HepG2 (cell line): ENCODE data around the gene TTC39C. TPM values are rescaled to one million over a fixed set of nuclear protein-coding genes. Genes with fewer than 3 reads are reported as not detected.

Source experiments
- ATAC-seq: fragments of 200-7000 bp; cut with Tn5 transposase; 3 replicates; pipeline ENCODE4 v1.9.1; 2020; ENCODE audit warnings: mild to moderate bottlenecking, moderate library complexity
- BruUV-seq: library from RNA; stranded (reverse); fragments of 400-500 nt; replicated peaks from 2 replicates; lab custom pipeline; 2021; lab: Mats Ljungman, UMichigan
- CTCF ChIA-PET: fragments of 300-600 bp; formaldehyde crosslinking; extraction: SDS; loops from one replicate; lab custom pipeline; 2021; ENCODE audit warnings: low total read pairs, inconsistent platforms, low intra/inter-chr PET ratio; lab: Yijun Ruan, JAX
- POLR2A ChIA-PET: fragments of 350-600 bp; sonication (Branson Sonifier 250); formaldehyde crosslinking; loops from one replicate; lab custom pipeline; 2020; ENCODE audit warnings: antibody characterized with exemption, inconsistent platforms; lab: Yijun Ruan, JAX
- DNase-seq: peaks from one replicate; pipeline ENCODE4 v3.0.0-alpha.2; 2015; ENCODE audit warnings: low spot score
- FAIRE-seq: peaks from 3 replicates; lab custom pipeline; 2011; peaks lifted over from hg19 to GRCh38; lab: Jason Lieb, UNC
- H2AFZ ChIP-seq: one replicate; pipeline ENCODE4 v1.6.1; 2011; ENCODE audit warnings: low read length, inconsistent platforms
- H3K27ac ChIP-seq: fragments of 300-600 bp; 3 replicates; pipeline ENCODE4 v1.8.0; 2011; ENCODE audit warnings: mixed run types, mild to moderate bottlenecking, mixed read lengths, low read length, inconsistent platforms; ENCODE audit not compliant: insufficient read depth; ENCODE audit errors: extremely low read length
- H3K27me3 ChIP-seq, 2 experiments: fragments of 200-600 bp in 1 of 2; 2 replicates in 1 of 2; 3 replicates in 1 of 2; pipeline versions ENCODE4 v1.6.0 to v1.8.0; 2011; ENCODE audit warnings: low read length in 2 of 2, mild to moderate bottlenecking in 2 of 2, moderate library complexity in 2 of 2, inconsistent platforms in 1 of 2; ENCODE audit not compliant: insufficient read depth in 2 of 2, control insufficient read depth in 1 of 2
- H3K36me3 ChIP-seq, 2 experiments: fragments of 200-600 bp in 1 of 2; replicated peaks in 1 of 2; 2 replicates in 1 of 2; 3 replicates in 1 of 2; pipeline versions ENCODE4 v1.5.1 to v1.8.0; 2011; ENCODE audit warnings: low read length in 2 of 2, inconsistent platforms in 1 of 2; ENCODE audit not compliant: insufficient read depth in 2 of 2, control insufficient read depth in 1 of 2
- H3K4me1 ChIP-seq: 2 replicates; pipeline ENCODE4 v1.5.1; 2012; ENCODE audit warnings: low read length, inconsistent platforms; ENCODE audit not compliant: insufficient read depth
- H3K4me2 ChIP-seq: 2 replicates; pipeline ENCODE4 v1.6.0; 2011; ENCODE audit warnings: low read depth, low read length, inconsistent platforms
- H3K4me3 ChIP-seq, 3 experiments: fragments of 200-600 bp in 1 of 3; sonication (generic), shearing (Covaris generic) in 1 of 3; replicated peaks in 1 of 3; 2 replicates each; pipeline ENCODE4 v1.5.1; 2011 to 2016; ENCODE audit warnings: low read length in 3 of 3, inconsistent platforms in 2 of 3, low read depth in 2 of 3, mild to moderate bottlenecking in 2 of 3, control low read depth in 1 of 3, mixed read lengths in 1 of 3; ENCODE audit not compliant: insufficient read depth in 1 of 3
- H3K79me2 ChIP-seq: one replicate; pipeline ENCODE4 v1.6.1; 2011; ENCODE audit warnings: low read length, inconsistent platforms; ENCODE audit not compliant: insufficient read depth
- H3K9ac ChIP-seq: 2 replicates; pipeline ENCODE4 v1.6.0; 2011; ENCODE audit warnings: mild to moderate bottlenecking, low read depth, low read length, inconsistent platforms; ENCODE audit not compliant: insufficient read depth
- H3K9me3 ChIP-seq: 2 replicates; pipeline ENCODE4 v1.5.1; 2012; ENCODE audit warnings: mild to moderate bottlenecking, low read length
- H4K20me1 ChIP-seq: 2 replicates; pipeline ENCODE4 v1.6.0; 2011; ENCODE audit warnings: inconsistent platforms, mild to moderate bottlenecking, low read length, moderate library complexity; ENCODE audit not compliant: insufficient read depth
- ADNP ChIP-seq: sonication (generic); formaldehyde crosslinking; IDR thresholded peaks from 2 replicates; pipeline ENCODE4 v1.4.0; 2020; ENCODE audit warnings: missing genetic modification reagents
- DMAP1 ChIP-seq: IDR thresholded peaks from 2 replicates; pipeline ENCODE4 v1.6.1; 2016
- GPBP1L1 ChIP-seq: sonication (generic); formaldehyde crosslinking; IDR thresholded peaks from 2 replicates; pipeline ENCODE4 v1.5.0; 2020; ENCODE audit warnings: mild to moderate bottlenecking, missing genetic modification reagents
- HNF4G ChIP-seq, 2 experiments: sonication (generic) in 1 of 2; formaldehyde crosslinking in 1 of 2; IDR thresholded peaks; 2 replicates each; pipeline versions ENCODE4 v1.4.0 to v1.6.1; 2011 to 2020; ENCODE audit warnings: borderline replicate concordance in 2 of 2, low read depth in 2 of 2, mild to moderate bottlenecking in 2 of 2, low read length in 1 of 2, missing genetic modification reagents in 1 of 2, moderate library complexity in 1 of 2
- IKZF4 ChIP-seq: sonication (generic); formaldehyde crosslinking; IDR thresholded peaks from 2 replicates; pipeline ENCODE4 v1.5.1; 2020; ENCODE audit warnings: borderline replicate concordance, mild to moderate bottlenecking, low read depth, missing genetic modification reagents; ENCODE audit errors: not compliant biosample characterization
- NR2C2 ChIP-seq: sonication (generic); formaldehyde crosslinking; IDR thresholded peaks from 2 replicates; pipeline ENCODE4 v1.4.0; 2020; ENCODE audit warnings: missing genetic modification reagents, mild to moderate bottlenecking, moderate library complexity, borderline replicate concordance
- PAX8 ChIP-seq: sonication (generic); formaldehyde crosslinking; IDR thresholded peaks from 2 replicates; pipeline ENCODE4 v1.8.0; 2022; ENCODE audit warnings: mild to moderate bottlenecking, missing genetic modification reagents, borderline replicate concordance
- SYNCRIP ChIP-seq: fragments of 200-400 bp; formaldehyde crosslinking; IDR thresholded peaks from 2 replicates; pipeline ENCODE4 v1.6.1; 2018; ENCODE audit warnings: mild to moderate bottlenecking, low read depth, low read length; ENCODE audit not compliant: insufficient read depth
- ZFP36 ChIP-seq: fragments of 150-350 bp; IDR thresholded peaks from 2 replicates; pipeline ENCODE4 v1.6.1; 2018; ENCODE audit warnings: borderline replicate concordance, low read length, low read depth; ENCODE audit not compliant: partially characterized antibody
- ZNF546 ChIP-seq: sonication (generic); formaldehyde crosslinking; conservative IDR thresholded peaks from 2 replicates; pipeline ENCODE4 v1.8.1; 2023; ENCODE audit warnings: mild to moderate bottlenecking, missing genetic modification reagents
- ZNF703 ChIP-seq: sonication (generic); formaldehyde crosslinking; IDR thresholded peaks from 2 replicates; pipeline ENCODE4 v1.5.1; 2020; ENCODE audit warnings: missing genetic modification reagents, mild to moderate bottlenecking, moderate library complexity, borderline replicate concordance
- ZNF720 ChIP-seq: sonication (generic); formaldehyde crosslinking; IDR thresholded peaks from 2 replicates; pipeline ENCODE4 v1.4.0; 2020; ENCODE audit warnings: missing genetic modification reagents
- WGBS: methylation state at CpG from one replicate; pipeline ENCODE4 v1.1.6; 2017; ENCODE audit warnings: low lambda C conversion rate; 5-methylcytosine and 5-hydroxymethylcytosine counted together
- in situ Hi-C: cut with HindIII; loops from 2 replicates; pipeline ENCODE4 v1.10.0; 2017; ENCODE audit warnings: low pct_unique_long_range_greater_than_20kb; ENCODE audit not compliant: extremely low pct_ligation_motif_present
- intact Hi-C: fragments of 100-400 bp; cut with micrococcal nuclease; formaldehyde crosslinking; loops from one replicate; pipeline ENCODE4 v1.10.0; 2022; ENCODE audit not compliant: unreplicated experiment
- polyA plus RNA-seq, 8 experiments: library from polyadenylated mRNA; depleted of rRNA in 3 of 8; stranded (reverse) in 7 of 8; unstranded in 1 of 8; fragments of >200 nt; fragmentation: Illumina TruSeq in 4 of 8; extraction: Trizol in 4 of 8; gene quantifications; 2 replicates each; pipeline versions ENCODE4 v1.2.1 to v1.2.3, GENCODE V29; 2011 to 2016; ENCODE audit warnings: low read depth in 4 of 8, missing spikeins in 1 of 8, mixed read lengths in 1 of 8; ENCODE audit not compliant: insufficient read depth in 1 of 8
- total RNA-seq, 5 experiments: library from RNA; depleted of rRNA; stranded (reverse); fragments of >200 nt; fragmentation: Illumina TruSeq; extraction: Trizol; gene quantifications; 2 replicates each; pipeline ENCODE4 v1.2.3, GENCODE V29; 2016; ENCODE audit warnings: low read depth in 1 of 5
- TF ChIP-seq, protein P1 (sequence below): sonication (generic); formaldehyde crosslinking; IDR thresholded peaks from 2 replicates; pipeline ENCODE4 v1.5.0; 2020; ENCODE audit warnings: missing genetic modification reagents
- TF ChIP-seq, protein P2 (sequence below): sonication (generic); formaldehyde crosslinking; IDR thresholded peaks from 2 replicates; pipeline ENCODE4 v1.4.0; 2020; ENCODE audit warnings: mild to moderate bottlenecking, missing genetic modification reagents
- TF ChIP-seq, protein P3 (sequence below): sonication (generic); formaldehyde crosslinking; IDR thresholded peaks from 2 replicates; pipeline ENCODE4 v1.8.1; 2023; ENCODE audit warnings: mild to moderate bottlenecking, inconsistent platforms, moderate library complexity, missing genetic modification reagents, borderline replicate concordance
- TF ChIP-seq, protein P4 (sequence below): IDR thresholded peaks from 2 replicates; pipeline ENCODE4 v1.6.1; 2016

TTC39C gene
- total and polyA plus RNA-seq, 2 of the 13 experiments (the other 11 are each of a cell fraction or from before 2014, with no cell fraction given): 19.1 to 25.9 TPM

- peak overlapping the region; percentile 55 for H3K27ac ChIP-seq
- no TSS peak for BruUV-seq
- DNase-seq (peak; percentile 65), FAIRE-seq (peak; percentile 15), ATAC-seq (peak; percentile 92)
- 75% methylated on average over 5 of the region's 5 CpGs for WGBS
- no peaks in the 10 kb centered on the region for H4K20me1 ChIP-seq
- no peaks in the 10 kb centered on the region for H3K36me3 ChIP-seq
- ChIA-PET CTCF (no interaction called here), POLR2A (no interaction called here)
- peak overlapping the region; percentile 33 for H3K4me2 ChIP-seq
- H3K9ac ChIP-seq: no peak overlapping the region
- in situ Hi-C loops (no loop called here), intact Hi-C loops (loop anchor here (5.0 kb wide), 1 partner anchor 43 kb away; no protein-coding TSS in a partner anchor)
- H3K79me2 ChIP-seq: peaks cover 3% of the 10 kb centered on the region
- H3K4me3 ChIP-seq: no peak overlapping the region
- H2AFZ ChIP-seq: no peak overlapping the region
- H3K4me1 ChIP-seq: peaks cover 16% of the 10 kb centered on the region
- no peaks in the 10 kb centered on the region for H3K27me3 ChIP-seq
- H3K9me3 ChIP-seq: no peaks in the 10 kb centered on the region
- TF ChIP-seq, protein P1, sequence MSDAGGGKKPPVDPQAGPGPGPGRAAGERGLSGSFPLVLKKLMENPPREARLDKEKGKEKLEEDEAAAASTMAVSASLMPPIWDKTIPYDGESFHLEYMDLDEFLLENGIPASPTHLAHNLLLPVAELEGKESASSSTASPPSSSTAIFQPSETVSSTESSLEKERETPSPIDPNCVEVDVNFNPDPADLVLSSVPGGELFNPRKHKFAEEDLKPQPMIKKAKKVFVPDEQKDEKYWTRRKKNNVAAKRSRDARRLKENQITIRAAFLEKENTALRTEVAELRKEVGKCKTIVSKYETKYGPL (CRISPR knock-in tag): no peak
- TF ChIP-seq DMAP1 (no peak), ZNF703 (CRISPR knock-in tag) (no peak), GPBP1L1 (CRISPR knock-in tag) (no peak), HNF4G (IDR thresholded peaks at IDR 0.05; ENCODE audit: borderline replicate concordance, low read depth, low read length) (no peak; the same call in 1 of the 2 replicates), HNF4G (CRISPR knock-in tag; IDR thresholded peaks at IDR 0.05; ENCODE audit: borderline replicate concordance, low read depth) (no peak), ZFP36 (no peak), ZNF720 (CRISPR knock-in tag) (no peak), IKZF4 (no peak), NR2C2 (no peak), ADNP (CRISPR knock-in tag) (no peak), PAX8 (CRISPR knock-in tag) (no peak), ZNF546 (CRISPR knock-in tag) (no peak), SYNCRIP (no peak)
- TF ChIP-seq, protein P2, sequence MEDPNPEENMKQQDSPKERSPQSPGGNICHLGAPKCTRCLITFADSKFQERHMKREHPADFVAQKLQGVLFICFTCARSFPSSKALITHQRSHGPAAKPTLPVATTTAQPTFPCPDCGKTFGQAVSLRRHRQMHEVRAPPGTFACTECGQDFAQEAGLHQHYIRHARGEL: no peak
- TF ChIP-seq, protein P3, sequence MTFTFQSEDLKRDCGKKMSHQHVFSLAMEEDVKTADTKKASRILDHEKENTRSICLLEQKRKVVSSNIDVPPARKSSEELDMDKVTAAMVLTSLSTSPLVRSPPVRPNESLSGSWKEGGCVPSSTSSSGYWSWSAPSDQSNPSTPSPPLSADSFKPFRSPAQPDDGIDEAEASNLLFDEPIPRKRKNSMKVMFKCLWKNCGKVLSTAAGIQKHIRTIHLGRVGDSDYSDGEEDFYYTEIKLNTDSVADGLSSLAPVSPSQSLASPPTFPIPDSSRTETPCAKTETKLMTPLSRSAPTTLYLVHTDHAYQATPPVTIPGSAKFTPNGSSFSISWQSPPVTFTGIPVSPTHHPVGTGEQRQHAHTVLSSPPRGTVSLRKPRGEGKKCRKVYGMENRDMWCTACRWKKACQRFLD: no peak
- TF ChIP-seq, protein P4, sequence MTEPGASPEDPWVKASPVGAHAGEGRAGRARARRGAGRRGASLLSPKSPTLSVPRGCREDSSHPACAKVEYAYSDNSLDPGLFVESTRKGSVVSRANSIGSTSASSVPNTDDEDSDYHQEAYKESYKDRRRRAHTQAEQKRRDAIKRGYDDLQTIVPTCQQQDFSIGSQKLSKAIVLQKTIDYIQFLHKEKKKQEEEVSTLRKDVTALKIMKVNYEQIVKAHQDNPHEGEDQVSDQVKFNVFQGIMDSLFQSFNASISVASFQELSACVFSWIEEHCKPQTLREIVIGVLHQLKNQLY (CRISPR knock-in tag): no peak
These were observed 19.3 kb downstream of the TTC39C start for GRCh38 chr18:24033641-24034412.
